ENCODE results near the gene SBF2.
"Not testable (repeated sequence)": the region's sequence is repeated elsewhere in the genome, so short reads cannot be mapped to it uniquely, and the experiment has no call there.

The SBF2 gene

GRCh38 chr11:9914064-9914463, 380.0 kb downstream of the SBF2 start:
- no peaks in the 10 kb centered on the region for H3K4me1 ChIP-seq (ENCODE audit: control insufficient read depth, insufficient read depth, low read length)
- H3K9ac ChIP-seq (ENCODE audit: low read length), result no peak overlapping the region
- no peak overlapping the region for H3K27ac ChIP-seq (ENCODE audit: low read depth, low read length)
- no peaks in the 10 kb centered on the region for H3K27me3 ChIP-seq (ENCODE audit: control insufficient read depth, insufficient read depth, low read length)
- H3K36me3 ChIP-seq (ENCODE audit: control insufficient read depth, insufficient read depth, low read length), result no peaks in the 10 kb centered on the region; the same call in 1 of the 2 replicates
- no peaks in the 10 kb centered on the region; the same call in 1 of the 2 replicates for H3K9me3 ChIP-seq (ENCODE audit: control insufficient read depth, insufficient read depth, low read depth, low read length)
- no peak overlapping the region for H3K4me3 ChIP-seq (ENCODE audit: low read depth, low read length)

GRCh38 chr11:9905960-9906791, 387.8 kb downstream of the SBF2 start:
- H3K9me3 ChIP-seq (ENCODE audit: control insufficient read depth, insufficient read depth, low read depth, low read length), result no peaks in the 10 kb centered on the region; the same call in 1 of the 2 replicates
- H3K4me1 ChIP-seq (ENCODE audit: control insufficient read depth, insufficient read depth, low read length), result peaks cover 39% of the 10 kb centered on the region
- H3K27ac ChIP-seq (ENCODE audit: low read depth, low read length), result peak overlapping the region; percentile 98
- no peaks in the 10 kb centered on the region for H3K27me3 ChIP-seq (ENCODE audit: control insufficient read depth, insufficient read depth, low read length)
- H3K36me3 ChIP-seq (ENCODE audit: control insufficient read depth, insufficient read depth, low read length), result no peaks in the 10 kb centered on the region
- H3K4me3 ChIP-seq (ENCODE audit: low read depth, low read length), result no peak overlapping the region
- peak overlapping the region; percentile 65 for H3K9ac ChIP-seq (ENCODE audit: low read length)

- H3K9ac ChIP-seq (ENCODE audit: low read length), result peak overlapping the region; percentile 65
- no peaks in the 10 kb centered on the region for H3K36me3 ChIP-seq (ENCODE audit: control insufficient read depth, insufficient read depth, low read length)
- no peaks in the 10 kb centered on the region; the same call in 1 of the 2 replicates for H3K9me3 ChIP-seq (ENCODE audit: control insufficient read depth, insufficient read depth, low read depth, low read length)
- H3K27me3 ChIP-seq (ENCODE audit: control insufficient read depth, insufficient read depth, low read length), result no peaks in the 10 kb centered on the region
- no peak overlapping the region for H3K4me3 ChIP-seq (ENCODE audit: low read depth, low read length)
- H3K27ac ChIP-seq (ENCODE audit: low read depth, low read length), result peak overlapping the region; percentile 98
- peaks cover 39% of the 10 kb centered on the region for H3K4me1 ChIP-seq (ENCODE audit: control insufficient read depth, insufficient read depth, low read length)
Observed at GRCh38 chr11:9905501-9905951, 388.5 kb downstream of the SBF2 start.

- H3K4me1 ChIP-seq (ENCODE audit: control insufficient read depth, insufficient read depth, low read length), result peaks cover 39% of the 10 kb centered on the region
- H3K9ac ChIP-seq (ENCODE audit: low read length), result no peak overlapping the region
- no peaks in the 10 kb centered on the region for H3K27me3 ChIP-seq (ENCODE audit: control insufficient read depth, insufficient read depth, low read length)
- peak overlapping the region; percentile 16; the same call in 1 of the 2 replicates for H3K27ac ChIP-seq (ENCODE audit: low read depth, low read length)
- H3K4me3 ChIP-seq (ENCODE audit: low read depth, low read length), result no peak overlapping the region
- no peaks in the 10 kb centered on the region for H3K9me3 ChIP-seq (ENCODE audit: control insufficient read depth, insufficient read depth, low read depth, low read length)
- H3K36me3 ChIP-seq (ENCODE audit: control insufficient read depth, insufficient read depth, low read length), result no peaks in the 10 kb centered on the region
Observed at GRCh38 chr11:9903579-9903978, 390.4 kb downstream of the SBF2 start.

GRCh38 chr11:9901943-9902342, 392.1 kb downstream of the SBF2 start:
- Histone ChIP-seq H3K27me3 (ENCODE audit: control insufficient read depth, insufficient read depth, low read length) (no peaks in the 10 kb centered on the region), H3K4me3 (ENCODE audit: low read depth, low read length) (no peak overlapping the region), H3K36me3 (ENCODE audit: control insufficient read depth, insufficient read depth, low read length) (no peaks in the 10 kb centered on the region), H3K27ac (ENCODE audit: low read depth, low read length) (peak overlapping the region; percentile 73), H3K9me3 (ENCODE audit: control insufficient read depth, insufficient read depth, low read depth, low read length) (no peaks in the 10 kb centered on the region), H3K9ac (ENCODE audit: low read length) (no peak overlapping the region), H3K4me1 (ENCODE audit: control insufficient read depth, insufficient read depth, low read length) (peaks cover 30% of the 10 kb centered on the region)

- H3K9me3 ChIP-seq (ENCODE audit: control insufficient read depth, insufficient read depth, low read depth, low read length); H3K4me3 ChIP-seq (ENCODE audit: low read depth, low read length); H3K9ac ChIP-seq (ENCODE audit: low read length); H3K27ac ChIP-seq (ENCODE audit: low read depth, low read length); H3K27me3 ChIP-seq (ENCODE audit: control insufficient read depth, insufficient read depth, low read length); H3K36me3 ChIP-seq (ENCODE audit: control insufficient read depth, insufficient read depth, low read length): not testable (repeated sequence)
- peaks cover 13% of the 10 kb centered on the region for H3K4me1 ChIP-seq (ENCODE audit: control insufficient read depth, insufficient read depth, low read length)
Observed at GRCh38 chr11:9900253-9900652, 393.8 kb downstream of the SBF2 start.

GRCh38 chr11:9899676-9900075, 394.3 kb downstream of the SBF2 start:
- Histone ChIP-seq H3K4me3 (ENCODE audit: low read depth, low read length) (no peak overlapping the region), H3K36me3 (ENCODE audit: control insufficient read depth, insufficient read depth, low read length) (peaks cover 5% of the 10 kb centered on the region; the same call in 1 of the 2 replicates), H3K27me3 (ENCODE audit: control insufficient read depth, insufficient read depth, low read length) (no peaks in the 10 kb centered on the region), H3K9ac (ENCODE audit: low read length) (no peak overlapping the region), H3K27ac (ENCODE audit: low read depth, low read length) (no peak overlapping the region), H3K9me3 (ENCODE audit: control insufficient read depth, insufficient read depth, low read depth, low read length) (0 out of 2 replicates have a peak, but pooled peaks cover 7% of the 10 kb centered on the region), H3K4me1 (ENCODE audit: control insufficient read depth, insufficient read depth, low read length) (peaks cover 8% of the 10 kb centered on the region)

- peaks cover 8% of the 10 kb centered on the region for H3K4me1 ChIP-seq (ENCODE audit: control insufficient read depth, insufficient read depth, low read length)
- H3K27me3 ChIP-seq (ENCODE audit: control insufficient read depth, insufficient read depth, low read length), result no peaks in the 10 kb centered on the region
- H3K9ac ChIP-seq (ENCODE audit: low read length), result no peak overlapping the region
- no peak overlapping the region for H3K27ac ChIP-seq (ENCODE audit: low read depth, low read length)
- 0 out of 2 replicates have a peak, but pooled peaks cover 7% of the 10 kb centered on the region for H3K9me3 ChIP-seq (ENCODE audit: control insufficient read depth, insufficient read depth, low read depth, low read length)
- H3K36me3 ChIP-seq (ENCODE audit: control insufficient read depth, insufficient read depth, low read length), result peaks cover 5% of the 10 kb centered on the region; the same call in 1 of the 2 replicates
- H3K4me3 ChIP-seq (ENCODE audit: low read depth, low read length), result no peak overlapping the region
Observed at GRCh38 chr11:9896902-9897301, 397.1 kb downstream of the SBF2 start.

- Histone ChIP-seq H3K9ac (ENCODE audit: low read length) (no peak overlapping the region), H3K4me3 (ENCODE audit: low read depth, low read length) (no peak overlapping the region), H3K36me3 (ENCODE audit: control insufficient read depth, insufficient read depth, low read length) (peaks cover 5% of the 10 kb centered on the region; the same call in 1 of the 2 replicates), H3K27me3 (ENCODE audit: control insufficient read depth, insufficient read depth, low read length) (no peaks in the 10 kb centered on the region), H3K27ac (ENCODE audit: low read depth, low read length) (no peak overlapping the region), H3K4me1 (ENCODE audit: control insufficient read depth, insufficient read depth, low read length) (peaks cover 8% of the 10 kb centered on the region), H3K9me3 (ENCODE audit: control insufficient read depth, insufficient read depth, low read depth, low read length) (0 out of 2 replicates have a peak, but pooled peaks cover 7% of the 10 kb centered on the region)
Observed at GRCh38 chr11:9895006-9895405, 399.0 kb downstream of the SBF2 start.

GRCh38 chr11:9893474-9893873, 400.5 kb downstream of the SBF2 start:
- H3K36me3 ChIP-seq (ENCODE audit: control insufficient read depth, insufficient read depth, low read length), result peaks cover 5% of the 10 kb centered on the region; the same call in 1 of the 2 replicates
- H3K9me3 ChIP-seq (ENCODE audit: control insufficient read depth, insufficient read depth, low read depth, low read length), result 0 out of 2 replicates have a peak, but pooled peaks cover 7% of the 10 kb centered on the region
- peaks cover 12% of the 10 kb centered on the region for H3K4me1 ChIP-seq (ENCODE audit: control insufficient read depth, insufficient read depth, low read length)
- no peak overlapping the region for H3K27ac ChIP-seq (ENCODE audit: low read depth, low read length)
- no peak overlapping the region for H3K9ac ChIP-seq (ENCODE audit: low read length)
- H3K27me3 ChIP-seq (ENCODE audit: control insufficient read depth, insufficient read depth, low read length), result no peaks in the 10 kb centered on the region
- no peak overlapping the region for H3K4me3 ChIP-seq (ENCODE audit: low read depth, low read length)

GRCh38 chr11:9888938-9889337, 405.1 kb downstream of the SBF2 start:
- H3K4me3 ChIP-seq (ENCODE audit: low read depth, low read length), result no peak overlapping the region
- no peaks in the 10 kb centered on the region for H3K36me3 ChIP-seq (ENCODE audit: control insufficient read depth, insufficient read depth, low read length)
- H3K27ac ChIP-seq (ENCODE audit: low read depth, low read length), result no peak overlapping the region
- H3K27me3 ChIP-seq (ENCODE audit: control insufficient read depth, insufficient read depth, low read length), result no peaks in the 10 kb centered on the region
- no peak overlapping the region for H3K9ac ChIP-seq (ENCODE audit: low read length)
- peaks cover 20% of the 10 kb centered on the region for H3K4me1 ChIP-seq (ENCODE audit: control insufficient read depth, insufficient read depth, low read length)
- H3K9me3 ChIP-seq (ENCODE audit: control insufficient read depth, insufficient read depth, low read depth, low read length), result no peaks in the 10 kb centered on the region

Data from HUES6 (cell line).